ENCODE results near the gene NAT8.
"Not testable (repeated sequence)": the region's sequence is repeated elsewhere in the genome, so short reads cannot be mapped to it uniquely, and the experiment has no call there.

The NAT8 gene

DNA sequence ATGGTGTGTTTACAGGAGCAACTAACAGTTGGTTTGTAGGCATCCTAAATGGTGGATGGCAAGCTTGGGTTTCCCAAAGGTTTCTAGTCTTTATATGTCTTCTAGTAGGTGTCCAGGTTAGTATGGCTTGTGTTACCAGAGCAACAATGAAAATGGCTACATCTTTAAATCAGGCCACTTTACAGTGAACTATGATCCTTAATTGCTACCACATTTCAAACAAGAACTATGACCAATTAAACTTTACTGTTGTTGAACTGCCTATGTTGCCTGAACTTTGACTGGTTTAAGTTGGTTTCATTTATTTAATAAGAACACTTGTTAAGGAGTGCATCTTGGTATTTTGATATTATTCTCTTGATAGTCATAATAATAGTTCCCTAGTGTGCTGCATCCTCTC, 5.2 kb downstream of the NAT8 start:
- DNase-seq (ENCODE audit: low spot score) = not testable (repeated sequence)

DNA sequence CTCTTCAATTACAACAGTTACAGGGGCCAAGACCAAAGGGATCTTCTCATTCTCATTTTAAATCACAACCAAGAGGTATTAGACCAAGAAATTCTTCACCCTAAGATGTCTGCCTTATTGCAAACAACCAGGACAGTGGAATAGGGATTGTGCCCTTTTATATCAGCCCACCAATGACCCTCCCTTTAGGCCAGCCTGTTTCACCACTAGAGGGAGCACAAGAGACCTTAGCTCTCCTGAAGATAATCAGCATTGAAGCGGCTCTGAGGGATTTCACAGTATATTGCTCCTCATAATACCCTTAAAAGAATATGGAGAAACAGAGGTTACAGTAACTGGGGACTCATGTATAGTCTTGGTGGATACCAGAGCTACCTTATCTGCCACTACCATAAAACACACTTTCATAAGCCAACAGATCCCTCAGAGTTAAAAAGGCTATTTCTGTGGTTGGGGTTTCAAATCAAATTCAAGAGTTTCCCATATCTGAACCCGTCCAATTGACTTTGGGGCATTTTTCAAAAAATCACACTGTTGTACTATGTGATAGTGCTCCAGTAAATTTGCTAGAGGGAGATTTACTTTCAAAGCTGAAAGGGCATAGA, 11.5 kb downstream of the NAT8 start:
- DNase-seq (ENCODE audit: low spot score) = not testable (repeated sequence)

DNA sequence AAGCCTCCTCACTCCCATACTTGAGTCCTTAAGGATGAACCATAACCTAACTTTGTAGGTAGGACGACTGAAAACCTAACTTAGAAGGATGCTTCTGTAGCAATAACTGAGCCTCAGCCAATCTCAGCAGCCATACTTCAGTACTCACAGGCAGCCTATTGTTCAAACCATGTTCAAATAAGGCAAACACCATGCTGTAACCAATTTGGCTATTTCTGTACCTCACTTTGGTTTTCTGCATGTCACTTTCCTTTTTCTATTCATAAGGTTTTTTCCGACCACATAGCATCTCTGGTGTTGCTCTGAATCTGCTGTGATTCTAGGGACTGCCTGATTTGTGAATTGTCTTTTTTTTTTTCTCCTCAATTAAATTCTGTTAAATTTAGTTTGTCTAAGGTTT, 13.7 kb downstream of the NAT8 start:
- DNase-seq (ENCODE audit: low spot score) = not testable (repeated sequence)

DNA sequence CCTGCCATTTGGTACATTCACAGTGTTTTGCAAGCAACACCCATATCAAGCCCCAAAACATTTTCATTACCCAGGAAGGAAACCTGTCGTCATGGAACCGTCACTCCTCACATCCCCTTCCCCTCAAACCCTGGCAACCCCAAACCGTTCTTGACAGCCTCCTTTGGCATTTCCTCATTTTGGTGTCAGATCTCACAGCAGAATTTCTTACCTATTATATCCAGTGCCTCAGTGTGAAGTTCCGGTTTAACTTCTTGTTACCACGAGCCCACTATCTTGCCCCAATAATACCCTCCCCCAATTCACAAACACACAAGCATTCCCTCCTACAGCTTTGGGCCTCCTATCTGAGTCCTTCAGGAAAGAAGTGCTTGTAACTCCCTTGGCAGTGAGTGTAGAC, 16.0 kb downstream of the NAT8 start:
- not testable (repeated sequence) for DNase-seq (ENCODE audit: low spot score)

DNA sequence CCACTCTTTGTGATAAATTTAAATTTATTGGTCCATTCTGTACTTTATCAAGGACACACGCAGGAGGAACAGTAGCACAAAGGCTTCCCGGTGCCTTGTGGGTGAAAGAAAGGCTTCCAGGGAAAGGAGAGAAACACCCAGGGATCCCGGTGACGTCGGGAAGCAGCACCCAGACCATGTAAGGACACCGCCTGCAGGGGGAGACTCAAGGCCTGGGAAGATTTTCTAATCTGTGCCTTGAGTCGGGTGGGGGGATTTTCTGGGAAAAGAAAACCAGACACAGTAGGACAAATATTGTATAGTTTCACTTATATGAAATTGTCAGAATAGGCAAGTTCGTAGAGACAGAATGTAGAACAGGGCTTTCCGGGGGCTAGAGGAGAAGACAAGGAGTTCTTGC, 17.6 kb downstream of the NAT8 start:
- not testable (repeated sequence) for DNase-seq (ENCODE audit: low spot score)

DNA sequence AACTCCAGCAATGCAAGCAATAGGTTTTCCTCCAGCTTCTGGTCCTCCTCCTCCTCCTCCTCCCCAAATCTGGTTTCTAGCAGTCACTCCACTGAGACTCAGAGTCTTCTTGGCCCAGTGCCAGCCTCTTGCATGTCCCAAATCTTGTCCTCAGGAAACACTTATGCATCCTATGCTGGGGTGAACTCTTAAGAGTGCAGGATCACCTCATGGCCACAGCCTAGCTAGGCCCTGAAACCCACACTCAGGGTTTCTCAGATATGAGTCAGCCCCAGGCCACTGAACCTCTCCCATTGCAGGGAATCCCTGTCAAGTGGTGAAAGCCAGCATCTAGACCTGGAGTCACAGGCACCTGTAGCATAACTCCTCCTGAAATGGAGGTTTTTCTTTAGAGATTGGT, 18.2 kb downstream of the NAT8 start:
- DNase-seq (ENCODE audit: low spot score) = not testable (repeated sequence)

DNA sequence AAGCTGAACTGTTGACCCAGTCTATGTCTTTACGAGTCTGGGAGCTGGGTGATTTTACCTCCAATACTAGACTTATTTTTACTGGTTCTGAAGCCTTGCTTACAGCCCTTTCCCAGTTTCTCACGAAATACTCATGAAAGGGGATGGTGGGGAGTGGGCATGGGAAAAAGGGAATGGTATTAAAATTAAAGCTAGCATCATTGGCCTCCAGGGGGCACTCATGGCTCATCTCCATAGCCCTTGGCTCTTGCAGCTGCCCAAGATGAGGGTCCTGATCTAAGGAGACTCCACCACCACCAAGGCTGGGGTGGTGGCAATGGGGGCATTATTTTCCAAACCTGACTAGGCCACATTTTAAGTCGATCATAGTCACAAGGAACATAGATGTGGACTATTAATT, 22.3 kb downstream of the NAT8 start:
- peak; percentile 26 for DNase-seq (ENCODE audit: low spot score)

DNA sequence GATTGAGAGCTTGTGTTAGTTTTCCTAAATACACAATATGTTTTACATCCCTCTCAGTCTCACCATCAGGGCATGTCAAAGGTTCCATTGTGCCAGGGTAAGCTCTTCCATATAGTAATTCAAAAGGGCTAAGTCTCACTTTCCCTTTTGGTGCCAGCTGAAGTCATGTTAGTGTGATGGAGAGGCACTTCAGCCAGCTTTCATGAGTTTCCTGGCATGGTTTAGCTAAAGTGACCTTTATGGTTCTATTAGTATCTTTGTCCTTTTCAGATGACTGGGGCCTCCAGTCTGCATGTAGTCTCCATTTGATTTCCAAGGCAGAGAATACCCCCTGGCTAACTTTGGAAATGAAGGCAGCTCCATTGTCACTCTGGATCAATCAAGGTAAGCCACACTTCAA, 27.2 kb downstream of the NAT8 start:
- no peak for DNase-seq (ENCODE audit: low spot score)

DNA sequence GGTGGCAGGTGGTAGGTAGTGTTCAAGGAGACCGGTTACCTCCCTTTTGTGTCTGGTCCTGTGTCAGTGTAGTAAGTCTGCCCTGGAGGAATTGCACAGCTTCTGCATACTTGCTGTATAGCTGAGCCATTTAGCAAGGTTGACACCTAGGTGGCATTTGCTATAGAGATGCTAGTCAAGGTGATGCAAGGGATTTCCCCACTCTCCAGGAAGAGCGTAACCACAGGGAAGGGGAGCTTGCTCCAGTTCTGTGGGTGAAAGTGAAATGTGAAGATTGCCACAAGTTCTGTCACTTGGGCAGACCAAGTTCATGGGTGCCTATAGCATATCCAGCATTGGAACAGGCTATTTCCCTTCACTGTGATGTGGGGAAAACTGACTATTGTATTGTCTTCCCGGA, 28.1 kb downstream of the NAT8 start:
- no peak for DNase-seq (ENCODE audit: low spot score)

DNA sequence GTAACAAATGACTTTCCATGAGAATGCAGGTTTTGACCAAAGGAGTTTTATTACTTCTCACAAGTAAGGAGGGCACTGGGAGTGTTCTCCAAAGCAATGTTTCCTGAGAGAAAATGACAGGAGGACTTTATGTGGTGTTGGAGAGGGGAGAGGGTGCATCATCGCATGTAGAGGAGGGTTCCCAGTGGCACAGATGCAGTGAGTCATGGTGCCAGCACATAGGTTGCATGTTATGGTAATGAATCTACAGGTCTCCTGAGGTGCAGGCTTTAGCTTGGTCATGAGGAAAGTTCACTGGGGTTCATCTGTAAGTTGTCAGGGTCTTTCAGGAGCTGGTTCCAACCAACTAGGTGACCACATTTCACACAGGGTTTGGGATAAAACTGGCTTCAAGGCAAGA, 30.4 kb downstream of the NAT8 start:
- no peak for DNase-seq (ENCODE audit: low spot score)

DNA sequence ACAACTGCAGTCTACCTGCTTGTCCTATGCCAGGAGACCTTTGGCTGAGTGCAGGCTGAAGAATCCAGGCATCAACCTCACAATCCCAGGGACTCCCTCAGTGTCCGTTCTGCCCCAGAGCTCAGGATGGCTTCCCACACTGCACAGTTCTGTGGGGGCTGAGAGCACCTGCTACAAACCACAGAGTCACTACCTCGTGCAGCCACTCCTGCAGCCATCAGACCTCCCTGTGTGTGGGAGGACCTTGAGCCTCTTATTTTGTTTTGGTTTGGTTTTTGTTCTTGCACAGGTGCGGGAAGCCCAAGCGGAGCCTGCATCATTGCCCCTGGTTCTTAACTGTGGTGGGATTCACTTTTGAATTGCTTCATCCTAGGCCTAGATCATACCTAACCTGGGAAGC, 31.0 kb downstream of the NAT8 start:
- DNase-seq (ENCODE audit: low spot score) = no peak

DNA sequence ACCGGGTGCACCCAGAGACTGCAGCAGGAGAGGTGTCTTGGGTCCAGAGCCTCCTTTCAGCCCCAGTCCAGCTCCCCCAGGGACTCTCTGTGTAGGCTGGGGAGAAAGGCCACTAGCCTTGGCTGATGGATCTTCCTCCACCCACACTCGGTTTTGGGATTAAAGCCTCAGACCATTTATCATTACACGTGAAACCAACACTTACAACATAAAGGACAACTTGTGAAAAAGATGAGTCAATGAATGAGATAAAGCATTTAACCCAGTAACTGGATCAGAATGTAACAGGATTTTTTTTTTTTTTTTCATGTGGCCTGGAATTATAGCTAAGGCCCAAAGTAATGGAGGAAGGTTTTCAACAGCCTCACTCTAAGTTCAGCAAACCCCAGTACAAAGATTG, 32.1 kb downstream of the NAT8 start:
- no peak for DNase-seq (ENCODE audit: low spot score)

DNA sequence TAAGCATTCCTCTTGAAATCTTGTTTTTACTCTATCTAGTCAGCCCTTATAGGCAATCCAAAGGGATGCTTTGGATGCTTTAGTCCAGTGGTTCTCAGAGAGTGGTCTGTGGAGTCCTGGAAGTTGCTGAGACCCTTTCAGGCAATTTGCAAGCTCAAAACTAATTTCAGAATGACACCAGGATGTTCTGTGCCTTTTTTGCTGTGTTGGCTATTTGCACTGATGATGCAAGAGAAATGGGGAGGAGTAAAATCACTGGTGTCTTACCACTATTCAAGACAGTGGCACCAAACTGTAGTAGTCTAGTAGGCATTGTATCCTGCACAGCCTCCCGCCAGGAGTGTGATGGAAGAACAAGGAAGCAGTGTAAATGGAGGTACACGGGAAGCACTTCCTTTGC, 37.6 kb downstream of the NAT8 start:
- not testable (repeated sequence) for DNase-seq (ENCODE audit: low spot score)

DNA sequence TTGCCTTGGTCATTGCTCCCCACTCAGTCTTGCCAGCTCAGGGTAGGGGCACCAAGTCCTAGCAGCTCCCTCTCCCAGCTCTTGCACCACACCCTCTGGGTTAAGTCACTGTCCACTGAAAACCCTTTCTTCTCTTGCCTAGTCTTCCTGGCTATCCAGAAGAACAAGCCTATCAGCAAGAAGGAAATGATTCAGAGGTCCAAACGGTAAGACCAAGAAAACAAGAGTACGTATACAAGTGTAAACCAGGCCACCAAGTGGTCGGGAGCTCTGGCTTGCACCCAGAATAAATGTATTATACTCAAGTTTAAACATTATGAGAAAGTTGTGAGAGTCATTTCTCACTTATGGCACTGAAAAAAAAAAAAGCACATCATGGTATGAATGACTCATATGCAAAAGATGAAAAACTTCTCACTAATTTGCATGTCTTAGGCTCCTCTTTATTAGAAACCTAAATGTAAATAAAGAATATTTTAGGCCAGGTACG, 39.1 kb downstream of the NAT8 start:
- not testable (repeated sequence) for DNase-seq (ENCODE audit: low spot score)

DNA sequence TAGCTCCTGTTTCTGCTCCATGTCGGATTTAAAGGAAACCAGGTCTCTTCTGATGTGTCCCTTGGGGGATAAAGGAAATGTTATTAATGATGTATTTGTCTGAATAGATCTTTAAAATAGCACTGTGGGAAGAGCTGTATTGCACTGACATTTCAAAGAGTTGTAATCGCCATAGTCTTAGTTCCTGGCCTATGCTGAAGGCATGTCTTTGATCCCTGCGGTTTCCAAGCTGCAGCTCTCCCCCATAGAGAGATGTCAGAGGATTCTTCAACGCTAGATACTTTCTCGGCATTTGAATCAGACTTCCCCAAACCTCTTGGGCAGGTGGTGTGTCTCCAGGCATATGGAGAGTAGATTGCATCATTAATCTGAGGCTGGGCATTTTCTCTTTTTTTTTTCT, 40.4 kb downstream of the NAT8 start:
- DNase-seq (ENCODE audit: low spot score) = no peak

DNA sequence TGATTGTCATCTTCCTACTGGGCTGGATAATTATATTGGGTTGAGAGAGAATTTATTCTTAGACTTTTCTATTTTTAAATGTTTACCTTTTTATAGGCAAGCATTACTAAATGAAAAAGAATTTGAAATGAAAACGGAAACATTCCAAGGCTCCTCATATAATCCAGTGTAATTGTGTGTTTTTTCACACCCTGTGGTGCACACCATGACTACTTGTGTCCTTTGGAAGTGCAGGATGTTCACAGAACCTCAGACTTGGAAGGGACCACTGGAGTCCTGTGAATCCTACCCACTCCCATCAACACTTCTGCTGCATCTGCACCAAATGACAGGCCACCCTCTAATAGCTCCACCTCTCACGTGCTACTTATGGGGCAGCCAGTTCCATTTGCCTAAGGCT, 48.0 kb downstream of the NAT8 start:
- no peak for DNase-seq (ENCODE audit: low spot score)

DNA sequence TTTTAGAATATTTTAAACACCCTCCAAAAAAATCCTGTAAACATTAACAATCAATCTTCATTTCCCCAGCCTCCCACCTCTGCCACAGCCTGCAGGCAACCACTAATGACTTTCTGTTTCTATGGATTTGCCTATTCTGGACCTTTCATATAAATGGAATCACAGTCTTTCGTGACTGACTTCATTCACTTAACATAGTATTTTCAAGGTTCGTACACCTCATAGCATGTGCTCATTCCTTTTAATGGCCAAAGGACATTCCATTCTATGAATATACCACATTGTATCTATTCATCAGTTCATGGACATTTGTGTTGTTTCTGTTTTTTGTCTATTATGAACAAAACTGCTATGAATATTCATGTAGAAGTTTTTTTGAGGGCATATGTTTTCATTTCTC, 48.5 kb downstream of the NAT8 start:
- no peak for DNase-seq (ENCODE audit: low spot score)
